ENCODE results near the gene MYO18B. TPM values are rescaled to one million over a fixed set of nuclear protein-coding genes. Genes with fewer than 3 reads are reported as not detected.

Gene MYO18B
- total RNA-seq, 1 donor, result under 0.01 TPM

- TF ChIP-seq, protein P1, sequence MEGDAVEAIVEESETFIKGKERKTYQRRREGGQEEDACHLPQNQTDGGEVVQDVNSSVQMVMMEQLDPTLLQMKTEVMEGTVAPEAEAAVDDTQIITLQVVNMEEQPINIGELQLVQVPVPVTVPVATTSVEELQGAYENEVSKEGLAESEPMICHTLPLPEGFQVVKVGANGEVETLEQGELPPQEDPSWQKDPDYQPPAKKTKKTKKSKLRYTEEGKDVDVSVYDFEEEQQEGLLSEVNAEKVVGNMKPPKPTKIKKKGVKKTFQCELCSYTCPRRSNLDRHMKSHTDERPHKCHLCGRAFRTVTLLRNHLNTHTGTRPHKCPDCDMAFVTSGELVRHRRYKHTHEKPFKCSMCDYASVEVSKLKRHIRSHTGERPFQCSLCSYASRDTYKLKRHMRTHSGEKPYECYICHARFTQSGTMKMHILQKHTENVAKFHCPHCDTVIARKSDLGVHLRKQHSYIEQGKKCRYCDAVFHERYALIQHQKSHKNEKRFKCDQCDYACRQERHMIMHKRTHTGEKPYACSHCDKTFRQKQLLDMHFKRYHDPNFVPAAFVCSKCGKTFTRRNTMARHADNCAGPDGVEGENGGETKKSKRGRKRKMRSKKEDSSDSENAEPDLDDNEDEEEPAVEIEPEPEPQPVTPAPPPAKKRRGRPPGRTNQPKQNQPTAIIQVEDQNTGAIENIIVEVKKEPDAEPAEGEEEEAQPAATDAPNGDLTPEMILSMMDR (IDR thresholded peaks at IDR 0.05; ENCODE audit: insufficient read depth, low read depth, low read length), result no peak
- DNase-seq (ENCODE audit: low read depth), result no peak
- H3K4me3 ChIP-seq (ENCODE audit: low read depth, low read length), result no peak overlapping the region
Measured at GRCh38 chr22:25964961-25965730, 223.2 kb downstream of the MYO18B start.

DNA sequence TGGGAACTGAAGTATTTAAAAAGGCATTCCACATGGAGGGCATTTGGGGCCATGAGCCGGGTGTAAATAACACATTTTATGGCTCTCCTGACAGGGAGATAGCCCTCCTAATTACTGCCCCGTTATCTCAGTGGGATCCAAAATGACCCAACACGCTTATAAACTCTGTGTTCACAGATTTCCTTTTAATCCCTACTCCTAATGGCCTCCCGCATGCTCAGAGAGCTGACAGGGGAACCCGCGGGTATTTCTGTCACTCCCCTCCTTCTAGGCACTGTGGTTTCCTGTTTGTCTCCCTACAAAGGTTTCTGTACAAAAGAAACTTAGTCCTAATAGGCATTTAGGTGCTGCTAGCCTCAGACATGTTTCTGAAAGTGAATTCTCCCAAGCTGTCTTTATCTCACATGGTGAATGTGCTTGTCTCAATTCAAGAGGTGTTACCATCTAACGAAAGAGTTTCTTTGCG is 224.5 kb downstream of the MYO18B start:
- TF ChIP-seq, protein P1 (IDR thresholded peaks at IDR 0.05; ENCODE audit: insufficient read depth, low read depth, low read length), result no peak
- H3K4me3 ChIP-seq (ENCODE audit: low read depth, low read length), result no peak overlapping the region
- DNase-seq (ENCODE audit: low read depth), result no peak

- no peak for DNase-seq (ENCODE audit: low read depth)
- no peak overlapping the region for H3K4me3 ChIP-seq (ENCODE audit: low read depth, low read length)
- TF ChIP-seq, protein P1 (IDR thresholded peaks at IDR 0.05; ENCODE audit: insufficient read depth, low read depth, low read length), result no peak
Measured at GRCh38 chr22:25969286-25969685, 227.3 kb downstream of the MYO18B start.

- no peak overlapping the region for H3K4me3 ChIP-seq (ENCODE audit: low read depth, low read length)
- TF ChIP-seq, protein P1 (IDR thresholded peaks at IDR 0.05; ENCODE audit: insufficient read depth, low read depth, low read length), result no peak
- no peak for DNase-seq (ENCODE audit: low read depth)
Measured at GRCh38 chr22:25969901-25970300, 227.9 kb downstream of the MYO18B start.

DNA sequence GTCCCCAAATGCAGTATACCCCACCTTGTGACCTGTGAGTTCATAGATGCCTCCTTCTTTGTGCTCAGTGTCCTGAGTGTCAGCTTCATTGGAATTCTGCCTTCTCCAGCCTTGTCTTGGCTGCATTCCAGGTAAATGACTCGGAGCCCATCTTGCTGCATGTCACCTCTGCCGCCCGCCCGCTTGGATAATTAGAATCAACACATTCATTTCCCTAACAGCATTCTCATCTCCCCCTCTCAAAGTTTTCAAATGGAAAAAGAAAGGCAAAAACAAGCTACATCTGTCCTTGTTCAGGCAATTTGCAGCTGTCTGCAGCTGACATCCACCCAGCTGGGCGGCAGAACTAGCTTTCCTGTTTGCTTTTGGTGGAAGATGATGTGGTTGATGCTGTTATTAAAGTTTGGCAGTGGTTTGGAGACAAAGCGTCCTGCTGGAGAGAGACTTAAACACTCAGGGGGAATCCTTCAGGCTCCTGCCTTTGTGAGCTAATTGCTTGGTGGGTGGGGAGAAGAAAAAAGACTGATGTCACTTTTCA is 228.5 kb downstream of the MYO18B start:
- no peak overlapping the region for H3K4me3 ChIP-seq (ENCODE audit: low read depth, low read length)
- TF ChIP-seq, protein P1 (IDR thresholded peaks at IDR 0.05; ENCODE audit: insufficient read depth, low read depth, low read length), result no peak
- DNase-seq (ENCODE audit: low read depth), result no peak

DNA sequence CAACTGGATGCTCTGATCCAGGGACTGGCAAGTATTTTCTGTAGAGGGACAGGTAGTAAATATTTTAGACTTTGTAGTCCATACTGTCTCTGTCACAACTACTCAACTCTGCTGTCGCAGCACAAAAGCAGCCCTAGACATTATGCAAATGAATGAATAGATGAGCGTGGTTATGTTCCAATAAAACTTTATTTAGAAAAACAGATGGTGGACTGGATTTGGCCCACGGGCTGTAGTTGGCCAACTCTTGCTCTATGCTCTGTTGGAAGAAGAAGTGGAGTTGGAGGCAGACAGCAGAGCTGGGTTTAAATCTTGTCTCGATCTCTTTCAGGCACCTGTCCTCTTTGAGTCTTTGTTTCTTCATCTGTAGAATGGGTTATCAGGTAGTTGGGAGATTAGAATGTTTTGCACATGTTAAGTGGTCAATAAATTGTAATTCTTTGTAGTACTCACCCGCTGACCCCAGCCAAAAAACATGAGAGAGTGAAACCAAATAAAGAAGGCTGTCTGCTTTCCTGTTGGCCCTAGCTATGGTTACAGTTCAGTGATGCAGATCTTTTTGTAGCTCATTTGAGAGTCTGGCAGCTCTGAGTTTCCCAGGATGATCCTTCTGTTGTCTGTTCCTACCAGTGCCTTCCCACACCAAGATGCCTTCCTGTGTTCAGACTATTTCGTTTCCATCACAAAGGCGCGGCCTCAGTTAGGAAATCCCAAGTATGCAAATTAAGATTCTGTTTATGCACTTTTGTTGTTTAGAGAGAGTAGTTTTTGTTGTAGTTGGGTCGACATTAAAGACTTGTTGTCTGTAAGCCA is 229.2 kb downstream of the MYO18B start:
- no peak overlapping the region for H3K4me3 ChIP-seq (ENCODE audit: low read depth, low read length)
- no peak for DNase-seq (ENCODE audit: low read depth)
- TF ChIP-seq, protein P1 (IDR thresholded peaks at IDR 0.05; ENCODE audit: insufficient read depth, low read depth, low read length), result no peak
